ENCODE measurements around the gene NLRP6.
A peak's percentile ranks its signal among the peaks of the same experiment; 100 is the strongest.
"Not testable (repeated sequence)": the region's sequence is repeated elsewhere in the genome, so short reads cannot be mapped to it uniquely, and the experiment has no call there.

The NLRP6 gene

DNA sequence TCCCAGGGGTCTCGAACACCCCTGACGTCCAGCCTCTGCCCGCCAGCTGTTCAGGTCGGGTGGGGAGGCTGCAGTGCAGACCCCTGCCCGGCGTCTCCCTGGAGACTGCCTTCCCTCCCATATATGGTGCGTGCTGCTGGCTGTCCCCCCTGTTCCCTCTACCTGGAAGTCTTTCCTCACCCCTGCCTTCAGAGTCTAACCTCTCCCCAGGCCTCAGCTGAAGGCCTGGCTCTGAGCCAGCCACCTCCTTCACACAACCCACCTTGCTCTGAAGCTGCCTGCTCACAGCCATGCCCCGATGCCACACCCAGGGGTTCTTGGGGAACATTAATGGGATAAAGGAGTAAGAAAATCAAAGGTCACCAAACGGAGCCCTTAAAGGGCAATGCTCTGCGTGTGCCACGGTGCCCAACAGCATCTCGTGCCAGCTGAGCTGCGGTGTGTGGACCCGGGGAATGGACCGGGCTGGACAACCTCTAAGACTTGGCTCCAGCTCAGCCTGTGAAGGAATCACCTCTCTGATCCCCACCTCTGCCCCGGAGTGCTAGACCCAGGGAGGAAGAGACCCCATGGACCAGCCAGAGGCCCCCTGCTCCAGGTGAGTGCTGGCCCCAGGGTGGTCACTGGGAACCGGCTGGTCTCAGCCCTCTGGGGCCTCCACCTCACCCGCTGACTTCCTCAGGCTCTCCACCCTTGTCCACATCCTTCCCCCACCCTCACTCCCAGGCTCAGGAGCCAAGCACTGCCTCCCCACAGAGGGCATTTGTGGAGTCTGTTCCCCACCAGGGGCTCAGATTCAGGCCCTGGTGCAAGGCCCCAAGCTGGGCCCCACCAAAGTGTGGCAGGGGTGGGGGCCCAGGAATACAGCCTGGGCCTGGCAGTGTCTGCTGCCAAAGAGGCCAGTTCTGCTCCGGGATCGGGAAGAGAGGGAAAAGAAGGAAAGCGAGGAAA, at the start of gene NLRP6:
TSS of gene NLRP6 (plus strand) at position 407 of the 951 bp plus-strand sequence. CDS start at position 570, 163 bp downstream.
- no peak for DNase-seq (ENCODE audit: low read depth in 2 of 2)

GRCh38 chr11:230431-230830, 47.8 kb upstream of the NLRP6 start:
- no peak for DNase-seq (ENCODE audit: low read depth in 2 of 2)

GRCh38 chr11:232783-233565, 45.2 kb upstream of the NLRP6 start:
- no peak for DNase-seq (ENCODE audit: low read depth in 2 of 2)

DNA sequence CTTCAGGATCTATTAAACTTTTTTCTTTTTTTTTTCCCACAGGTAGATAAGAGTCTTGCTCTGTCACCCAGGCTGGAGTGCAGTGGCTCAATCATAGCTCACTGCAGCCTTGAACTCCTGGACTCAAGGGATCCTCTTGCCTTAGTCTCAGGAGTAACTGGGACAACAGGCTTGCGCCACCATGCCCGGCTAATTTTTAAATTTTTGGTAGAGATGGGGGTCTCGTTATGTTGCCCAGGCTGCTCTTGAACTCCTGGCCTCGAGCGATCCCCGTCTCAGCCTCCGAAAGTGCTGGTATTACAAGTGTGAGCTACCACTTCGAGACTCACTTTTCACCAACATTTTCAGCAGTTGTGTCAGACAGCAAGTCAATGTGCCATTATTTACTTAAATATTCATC, 43.0 kb upstream of the NLRP6 start:
- DNase-seq (ENCODE audit: low read depth in 2 of 2), result no peak

DNA sequence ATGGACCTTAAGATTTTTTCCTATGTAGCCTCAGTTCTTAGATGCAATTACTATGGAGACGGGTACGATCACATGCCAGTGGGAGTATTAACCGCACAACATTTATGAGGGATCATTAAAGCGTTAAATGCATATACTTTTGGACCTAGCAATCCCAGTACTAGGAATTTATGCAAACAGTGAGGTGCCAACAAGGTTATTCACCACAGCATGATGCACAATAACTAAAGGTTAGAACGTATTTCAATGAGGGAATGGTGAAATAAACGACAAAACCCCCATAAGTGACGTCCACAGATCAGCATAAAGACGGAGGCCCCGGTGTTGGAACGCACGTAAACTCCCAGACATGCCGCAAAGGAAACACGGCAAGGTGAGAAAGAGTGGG, 42.6 kb upstream of the NLRP6 start:
- peak in 1 of 2 donors; percentile 60 for DNase-seq (ENCODE audit: low read depth in 2 of 2)

GRCh38 chr11:235997-236773, 42.0 kb upstream of the NLRP6 start, which contains the start of gene SIRT3:
SIRT3 (minus strand) TSS chr11:236342; CDS start chr11:236328, 14 bp downstream.
- peak; percentile 66 to 73 for DNase-seq (ENCODE audit: low read depth in 2 of 2)

DNA sequence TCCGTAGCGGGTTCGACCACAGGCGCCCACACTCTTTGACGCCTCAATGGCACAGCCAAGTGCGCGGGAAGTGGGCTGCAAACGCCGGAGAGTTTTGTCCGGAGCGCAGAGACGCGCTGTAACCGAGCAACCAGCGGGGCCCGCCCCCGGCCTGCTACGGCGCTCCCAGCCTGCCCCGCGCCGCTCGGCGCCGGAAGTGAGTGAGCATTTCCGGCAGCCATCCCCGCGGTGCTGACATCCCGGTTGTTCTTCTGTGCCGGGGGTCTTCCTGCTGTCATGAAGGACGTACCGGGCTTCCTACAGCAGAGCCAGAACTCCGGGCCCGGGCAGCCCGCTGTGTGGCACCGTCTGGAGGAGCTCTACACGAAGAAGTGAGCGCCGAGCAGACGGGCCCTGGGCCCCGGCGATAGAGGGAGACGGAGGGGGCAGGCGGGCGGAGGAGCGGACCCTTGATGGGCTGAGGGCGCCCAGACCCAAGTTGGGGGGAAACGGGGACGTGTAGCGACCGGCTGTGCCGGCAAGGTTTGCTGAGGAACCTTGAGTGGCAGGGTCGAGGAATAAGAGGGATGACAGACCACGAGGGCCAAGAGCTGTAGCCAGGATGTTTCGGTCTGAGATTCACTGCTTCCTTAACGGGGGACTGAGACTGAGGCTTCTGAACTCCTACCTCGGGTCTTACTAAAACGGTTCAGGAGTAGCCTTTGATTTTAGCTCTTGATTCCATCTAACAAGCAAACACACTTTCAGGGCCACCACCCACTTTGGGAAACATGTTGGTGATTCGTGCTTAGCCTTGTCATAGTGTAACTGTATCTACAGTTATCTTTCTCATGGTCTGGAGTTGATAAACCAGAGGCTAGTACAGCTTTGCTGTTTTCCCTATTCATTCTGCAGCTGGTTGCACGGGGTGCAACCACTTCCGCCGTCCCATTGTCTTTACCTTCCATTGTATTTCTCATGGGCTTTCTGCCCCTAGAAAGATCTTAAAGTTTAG, 41.1 kb upstream of the NLRP6 start, which contains the start of gene PSMD13:
TSS of gene PSMD13 (plus strand) at position 203 of the 994 bp plus-strand sequence. CDS start at position 277, 74 bp downstream.
- DNase-seq (ENCODE audit: low read depth in 2 of 2), result peak; percentile 71 to 81

DNA sequence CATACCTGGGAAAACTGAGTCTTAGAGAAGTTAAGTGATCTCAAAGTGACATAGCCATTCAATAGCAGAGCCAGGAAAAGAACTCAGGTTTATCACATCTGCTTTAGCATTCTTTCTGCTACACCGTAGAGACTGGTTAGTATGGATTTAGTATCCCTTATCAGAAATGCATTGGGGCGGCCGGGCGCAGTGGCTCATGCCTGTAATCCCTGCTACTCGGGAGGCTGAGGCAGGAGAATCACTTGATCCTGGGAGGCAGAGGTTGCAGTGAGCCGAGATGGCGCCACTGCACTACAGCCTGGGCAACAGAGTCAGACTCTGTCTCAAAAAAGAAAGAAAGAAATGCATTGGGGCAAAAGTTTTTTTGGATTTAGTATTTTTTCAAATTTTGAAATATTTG, 39.9 kb upstream of the NLRP6 start:
- not testable (repeated sequence) for DNase-seq (ENCODE audit: low read depth in 2 of 2)

GRCh38 chr11:240315-240714, 37.9 kb upstream of the NLRP6 start:
- DNase-seq (ENCODE audit: low read depth in 2 of 2), result no peak

GRCh38 chr11:241634-242033, 36.6 kb upstream of the NLRP6 start:
- DNase-seq (ENCODE audit: low read depth in 2 of 2), result no peak

DNA sequence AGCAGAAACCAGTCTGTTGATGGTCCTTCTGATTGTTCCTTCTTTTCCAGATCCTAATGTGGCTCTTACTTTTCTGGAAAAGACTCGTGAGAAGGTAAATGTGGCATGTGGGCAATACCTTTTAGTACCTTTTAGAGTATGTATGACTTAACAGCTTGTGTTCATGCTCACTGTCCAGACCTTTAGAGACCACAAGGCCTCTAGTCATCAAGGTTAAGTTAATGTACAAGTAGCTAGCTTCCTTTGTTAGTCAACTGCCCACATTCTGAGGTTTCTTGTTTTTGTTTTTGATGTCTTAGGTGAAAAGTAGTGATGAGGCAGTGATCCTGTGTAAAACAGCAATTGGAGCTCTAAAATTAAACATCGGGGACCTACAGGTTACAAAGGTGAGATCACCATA, 33.8 kb upstream of the NLRP6 start:
- DNase-seq (ENCODE audit: low read depth in 2 of 2), result no peak

GRCh38 chr11:249062-249461, 29.1 kb upstream of the NLRP6 start:
- no peak for DNase-seq (ENCODE audit: low read depth in 2 of 2)

- no peak for DNase-seq (ENCODE audit: low read depth in 2 of 2)
These were observed 27.9 kb upstream of the NLRP6 start for GRCh38 chr11:250274-250673.

DNA sequence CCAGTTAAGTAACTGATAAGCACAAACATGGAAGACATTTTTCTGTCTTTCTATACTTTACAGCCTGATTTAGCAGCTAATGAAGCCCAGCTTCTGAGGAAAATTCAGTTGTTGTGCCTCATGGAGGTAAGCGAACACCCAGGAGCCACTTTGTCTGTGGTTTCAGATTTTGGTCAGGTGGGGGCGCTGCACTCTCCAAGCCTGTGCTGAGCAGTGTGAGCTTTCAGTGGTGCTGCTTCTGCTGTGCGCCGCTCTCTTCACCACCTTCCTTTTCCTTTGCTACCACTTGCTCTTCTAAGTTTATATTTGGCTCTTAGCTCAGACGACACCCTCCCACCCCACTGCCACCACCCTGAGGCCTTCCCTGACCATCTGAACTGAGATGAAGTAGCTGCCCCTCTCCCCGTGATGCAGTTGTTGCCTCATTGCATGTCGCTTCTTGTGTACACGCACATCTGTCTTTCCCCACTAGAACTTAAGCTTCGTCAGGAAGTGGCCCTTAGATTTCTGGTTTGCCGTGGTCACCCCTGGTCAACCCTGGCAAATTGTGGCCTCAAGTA, 27.4 kb upstream of the NLRP6 start:
- peak in 1 of 2 donors; percentile 64 for DNase-seq (ENCODE audit: low read depth in 2 of 2)

DNA sequence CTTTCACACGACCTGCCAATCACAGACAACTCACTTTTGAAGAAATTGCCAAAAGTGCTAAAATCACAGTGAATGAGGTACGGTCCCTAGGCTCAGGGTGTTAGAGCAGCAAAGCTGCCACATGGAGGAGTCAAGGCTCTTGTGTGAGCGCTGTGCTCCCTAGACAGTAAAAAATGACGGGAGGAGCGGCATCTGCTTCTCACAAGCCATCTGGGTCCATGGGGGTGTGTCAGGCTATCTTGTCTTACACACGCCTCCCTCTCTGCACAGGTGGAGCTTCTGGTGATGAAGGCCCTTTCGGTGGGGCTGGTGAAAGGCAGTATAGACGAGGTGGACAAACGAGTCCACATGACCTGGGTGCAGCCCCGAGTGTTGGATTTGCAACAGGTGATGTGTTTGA, 26.7 kb upstream of the NLRP6 start:
- DNase-seq (ENCODE audit: low read depth in 2 of 2), result no peak

- no peak for DNase-seq (ENCODE audit: low read depth in 2 of 2)
These were observed 25.5 kb upstream of the NLRP6 start for GRCh38 chr11:252666-253065.

- DNase-seq (ENCODE audit: low read depth in 2 of 2), result no peak
These were observed 24.9 kb upstream of the NLRP6 start for GRCh38 chr11:253160-253885.

DNA sequence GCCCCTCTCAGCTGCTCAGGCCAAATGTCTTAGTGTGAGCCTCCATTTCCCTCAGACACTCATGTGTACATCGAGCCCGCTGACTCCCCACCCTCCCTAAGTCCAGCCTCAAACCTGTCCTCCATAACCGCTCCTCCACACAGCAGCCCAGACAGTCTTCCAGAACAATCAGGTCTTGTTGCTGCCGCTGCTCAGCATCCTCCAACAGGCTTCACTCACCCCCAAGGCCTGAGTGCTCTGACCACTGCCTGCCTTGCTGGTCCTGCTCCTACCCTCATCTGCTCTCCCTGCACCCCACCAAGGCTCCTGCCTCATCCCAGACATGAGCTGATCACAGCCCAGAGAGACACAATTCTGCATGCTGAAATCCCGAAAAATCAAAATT, 24.3 kb upstream of the NLRP6 start:
- DNase-seq (ENCODE audit: low read depth in 2 of 2), result no peak

DNA sequence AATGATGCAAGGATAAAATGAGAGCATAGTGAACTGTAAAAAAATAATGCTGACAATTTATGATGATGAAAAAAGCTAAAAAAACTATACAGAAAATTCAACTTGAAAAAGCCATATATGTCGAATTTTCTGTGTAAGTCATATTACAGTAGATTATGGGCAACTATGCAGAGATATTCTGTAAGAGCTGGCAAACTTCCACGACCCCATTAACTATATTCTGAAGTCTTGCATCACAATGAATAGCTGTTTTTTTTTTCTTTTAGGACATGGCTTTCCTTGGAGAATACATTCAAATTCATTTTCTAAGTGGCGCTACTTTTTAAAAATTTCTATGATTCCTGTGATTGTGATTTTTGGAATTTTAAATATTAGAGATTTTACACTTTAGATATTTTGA, 23.0 kb upstream of the NLRP6 start:
- DNase-seq (ENCODE audit: low read depth in 2 of 2), result no peak

Data from stimulated activated CD8-positive, alpha-beta memory T cell treated with anti-CD3 and anti-CD28 coated beads, Interleukin-15, amount 100 ng/mL, for 4 hours (primary cell).